Common myeloid progenitor, CD34-positive (primary cell): Measurements from ENCODE around the gene TNPO2.

Experiments
- CTCF ChIA-PET: fragments of 350-600 bp; sonication (Branson Sonifier 250); formaldehyde crosslinking; loops from one replicate; lab custom pipeline; 2021; ENCODE audit warnings: antibody characterized with exemption; lab: Charles Lee
- POLR2A ChIA-PET: fragments of 350-600 bp; sonication (Branson Sonifier 250); formaldehyde crosslinking; loops from one replicate; lab custom pipeline; 2021; ENCODE audit warnings: antibody characterized with exemption; lab: Charles Lee
- DNase-seq, 3 donors: peaks; one replicate each; pipeline versions ENCODE4 v3.0.0 to v3.0.0-alpha.2; 2013
- H3K27ac ChIP-seq, 2 experiments: 1 replicate in 1 of 2; 2 replicates in 1 of 2; pipeline ENCODE4 v1.7.0; 2013; ENCODE audit warnings: inconsistent platforms in 2 of 2, low read length in 2 of 2, mild to moderate bottlenecking in 2 of 2, low read depth in 1 of 2, moderate library complexity in 1 of 2; ENCODE audit not compliant: severe bottlenecking in 2 of 2, insufficient read depth in 1 of 2, poor library complexity in 1 of 2
- H3K27me3 ChIP-seq, 5 experiments: replicated peaks in 2 of 5; 1 replicate in 3 of 5; 2 replicates in 2 of 5; pipeline versions ENCODE4 v1.6.1 to v1.7.0; 2013; ENCODE audit warnings: low read length in 4 of 5, mild to moderate bottlenecking in 2 of 5, moderate library complexity in 2 of 5, inconsistent platforms in 1 of 5; ENCODE audit not compliant: insufficient read depth in 5 of 5, control insufficient read depth in 4 of 5
- H3K36me3 ChIP-seq, 4 experiments: 1 replicate in 2 of 4; 2 replicates in 2 of 4; pipeline versions ENCODE4 v1.6.1 to v1.7.0; 2013; ENCODE audit warnings: low read length in 3 of 4, control low read depth in 1 of 4, mild to moderate bottlenecking in 1 of 4; ENCODE audit not compliant: control insufficient read depth in 4 of 4, insufficient read depth in 4 of 4
- H3K4me1 ChIP-seq, 4 experiments: 1 replicate in 3 of 4; 2 replicates in 1 of 4; pipeline versions ENCODE4 v1.6.1 to v1.7.1; 2013; ENCODE audit warnings: low read length in 3 of 4, mild to moderate bottlenecking in 3 of 4, control low read depth in 1 of 4, inconsistent platforms in 1 of 4, moderate library complexity in 1 of 4; ENCODE audit not compliant: control insufficient read depth in 4 of 4, insufficient read depth in 4 of 4; ENCODE audit errors: control extremely low read depth in 1 of 4
- H3K4me3 ChIP-seq, 7 experiments: 1 replicate in 4 of 7; 2 replicates in 3 of 7; pipeline versions ENCODE4 v1.5.1 to v1.7.0; 2013; ENCODE audit warnings: mild to moderate bottlenecking in 7 of 7, low read length in 6 of 7, moderate library complexity in 6 of 7, inconsistent platforms in 2 of 7, low read depth in 2 of 7, control low read depth in 1 of 7; ENCODE audit not compliant: insufficient read depth in 4 of 7, control insufficient read depth in 1 of 7; ENCODE audit errors: extremely low read depth in 1 of 7
- H3K9me3 ChIP-seq, 5 experiments: 1 replicate in 4 of 5; 2 replicates in 1 of 5; pipeline versions ENCODE4 v1.6.1 to v1.7.1; 2013; ENCODE audit warnings: low read length in 4 of 5, mild to moderate bottlenecking in 2 of 5, inconsistent platforms in 1 of 5, low read depth in 1 of 5, moderate library complexity in 1 of 5; ENCODE audit not compliant: control insufficient read depth in 4 of 5, insufficient read depth in 2 of 5; ENCODE audit errors: control extremely low read depth in 1 of 5
- WGBS: methylation state at CpG from one replicate; pipeline ENCODE4 v1.1.5; 2013; ENCODE audit not compliant: insufficient coverage; 5-methylcytosine and 5-hydroxymethylcytosine counted together

TNPO2 gene

DNA sequence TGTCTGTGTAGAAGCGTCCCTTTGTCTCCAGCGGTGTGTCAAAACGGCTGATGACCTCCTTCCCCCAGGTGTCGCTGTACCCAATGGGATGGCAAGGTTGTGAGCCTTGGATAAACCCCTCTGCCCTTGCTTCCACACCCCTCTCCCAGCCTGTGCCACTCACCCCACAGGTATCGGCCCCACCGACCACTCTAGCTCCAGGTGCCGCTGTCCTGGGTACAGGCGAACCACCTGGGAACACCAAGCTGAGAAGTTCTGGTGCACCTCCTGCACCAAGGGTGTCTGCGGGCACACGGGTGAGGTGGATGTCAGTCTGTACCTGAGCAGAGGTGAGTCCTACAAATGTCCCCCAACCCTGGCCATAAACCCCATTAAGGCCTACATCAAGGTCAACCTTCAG, 73.8 kb downstream of the TNPO2 start:
- no peak for DNase-seq
- CTCF ChIA-PET, result interaction anchor here (2.1 kb wide), 1 partner anchor 13 kb away, joined by 6 read pairs; no protein-coding TSS in a partner anchor
- Histone ChIP-seq H3K4me1 (peaks cover 0 to 10% (median 3%) of the 10 kb centered on the region in 4 experiments), H3K36me3 (peaks cover 7 to 43% (median 16%) of the 10 kb centered on the region in 4 experiments), H3K4me3 (no peak overlapping the region), H3K27ac (no peak overlapping the region), H3K9me3 (no peaks in the 10 kb centered on the region), H3K27me3 (no peaks in the 10 kb centered on the region)
- POLR2A ChIA-PET, result no interaction called here
- WGBS, result 100% methylated on average over 9 of the region's 10 CpGs
